Neural progenitor cell (in vitro differentiated cells): ENCODE results near the gene DTNB.

Experiments
- EZH2 ChIP-seq: fragments of 200-600 bp; sonication (generic); IDR thresholded peaks from 2 replicates; pipeline ENCODE4 v1.6.1; 2017; ENCODE audit warnings: antibody characterized with exemption, mild to moderate bottlenecking, moderate library complexity
- TF ChIP-seq, protein P1 (sequence below): fragments of 200-600 bp; sonication (generic); IDR thresholded peaks from 2 replicates; pipeline ENCODE4 v1.5.1; 2017; ENCODE audit warnings: antibody characterized with exemption, mild to moderate bottlenecking

DNA sequence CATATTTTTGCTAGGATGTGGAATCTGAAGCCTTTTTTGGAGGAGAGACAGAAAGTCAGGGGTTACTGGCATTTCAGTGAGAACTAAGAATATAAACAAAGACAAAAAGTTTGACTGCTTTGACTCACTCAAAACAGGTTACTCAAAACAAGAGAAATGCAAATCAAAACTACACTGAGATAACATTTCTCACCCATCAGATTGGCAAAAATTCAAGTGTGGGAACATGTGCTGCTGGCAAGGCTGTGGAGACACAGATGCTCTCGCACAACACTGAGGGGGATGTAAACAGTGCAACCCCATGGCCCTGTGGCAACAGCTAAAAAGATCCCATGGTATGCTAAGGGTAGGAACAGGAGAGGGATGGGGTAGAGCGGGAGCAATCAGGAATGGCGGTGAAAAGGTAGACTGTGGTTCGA is 86.6 kb downstream of the DTNB start:
- no peak for TF ChIP-seq EZH2
- TF ChIP-seq, protein P1, sequence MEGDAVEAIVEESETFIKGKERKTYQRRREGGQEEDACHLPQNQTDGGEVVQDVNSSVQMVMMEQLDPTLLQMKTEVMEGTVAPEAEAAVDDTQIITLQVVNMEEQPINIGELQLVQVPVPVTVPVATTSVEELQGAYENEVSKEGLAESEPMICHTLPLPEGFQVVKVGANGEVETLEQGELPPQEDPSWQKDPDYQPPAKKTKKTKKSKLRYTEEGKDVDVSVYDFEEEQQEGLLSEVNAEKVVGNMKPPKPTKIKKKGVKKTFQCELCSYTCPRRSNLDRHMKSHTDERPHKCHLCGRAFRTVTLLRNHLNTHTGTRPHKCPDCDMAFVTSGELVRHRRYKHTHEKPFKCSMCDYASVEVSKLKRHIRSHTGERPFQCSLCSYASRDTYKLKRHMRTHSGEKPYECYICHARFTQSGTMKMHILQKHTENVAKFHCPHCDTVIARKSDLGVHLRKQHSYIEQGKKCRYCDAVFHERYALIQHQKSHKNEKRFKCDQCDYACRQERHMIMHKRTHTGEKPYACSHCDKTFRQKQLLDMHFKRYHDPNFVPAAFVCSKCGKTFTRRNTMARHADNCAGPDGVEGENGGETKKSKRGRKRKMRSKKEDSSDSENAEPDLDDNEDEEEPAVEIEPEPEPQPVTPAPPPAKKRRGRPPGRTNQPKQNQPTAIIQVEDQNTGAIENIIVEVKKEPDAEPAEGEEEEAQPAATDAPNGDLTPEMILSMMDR: no peak
